B cell (primary cell): ENCODE data around the gene ARFGAP1. TPM values are rescaled to one million over a fixed set of nuclear protein-coding genes. Genes with fewer than 3 reads are reported as not detected.
A peak's percentile ranks its signal among the peaks of the same experiment; 100 is the strongest.

Source experiments
- ATAC-seq: fragments of 200-7000 bp; cut with Tn5 transposase; one replicate; pipeline ENCODE4 v1.10.0; 2021; ENCODE audit warnings: low read depth, mild to moderate bottlenecking, moderate number of reproducible peaks, moderate library complexity
- CTCF ChIA-PET: fragments of 350-600 bp; sonication (Branson Sonifier 250); formaldehyde crosslinking; loops from one replicate; lab custom pipeline; 2021; ENCODE audit warnings: antibody characterized with exemption, inconsistent platforms; lab: Charles Lee
- POLR2A ChIA-PET: fragments of 350-600 bp; sonication (Branson Sonifier 250); formaldehyde crosslinking; loops from one replicate; lab custom pipeline; 2021; ENCODE audit warnings: antibody characterized with exemption; lab: Charles Lee
- DNase-seq: peaks from one replicate; pipeline ENCODE4 v3.0.0; 2013
- H2AFZ ChIP-seq: 2 replicates; pipeline ENCODE4 v1.6.1; 2012; ENCODE audit warnings: mild to moderate bottlenecking, low read depth, low read length; ENCODE audit not compliant: insufficient read depth, poor library complexity, severe bottlenecking
- H3K27ac ChIP-seq, 2 donors: 1 replicate in 1 of 2; 2 replicates in 1 of 2; pipeline ENCODE4 v1.5.1; 2012 to 2013; ENCODE audit warnings: low read length in 2 of 2, mild to moderate bottlenecking in 2 of 2, moderate library complexity in 1 of 2
- H3K27me3 ChIP-seq, 4 experiments: fragments of 200-600 bp in 1 of 4; sonication (generic) in 1 of 4; replicated peaks in 1 of 4; 1 replicate in 2 of 4; 2 replicates in 2 of 4; pipeline versions ENCODE4 v1.6.1 to v1.7.0; 2013 to 2016; ENCODE audit warnings: low read length in 3 of 4, mild to moderate bottlenecking in 2 of 4, mixed read lengths in 1 of 4, moderate library complexity in 1 of 4; ENCODE audit not compliant: insufficient read depth in 4 of 4, control insufficient read depth in 3 of 4; ENCODE audit errors: control extremely low read depth in 1 of 4
- H3K36me3 ChIP-seq, 2 experiments: replicated peaks in 1 of 2; 1 replicate in 1 of 2; 2 replicates in 1 of 2; pipeline versions ENCODE4 v1.6.1 to v1.7.1; 2013; ENCODE audit warnings: low read length in 1 of 2; ENCODE audit not compliant: insufficient read depth in 2 of 2, control insufficient read depth in 1 of 2; ENCODE audit errors: control extremely low read depth in 1 of 2, extremely low read depth in 1 of 2
- H3K4me1 ChIP-seq, 2 donors: fragments of 200-600 bp in 1 of 2; sonication (generic) in 1 of 2; 1 replicate in 1 of 2; 2 replicates in 1 of 2; pipeline versions ENCODE4 v1.5.1 to v1.6.1; 2013 to 2017; ENCODE audit warnings: low read length in 2 of 2; ENCODE audit not compliant: control insufficient read depth in 2 of 2, insufficient read depth in 2 of 2
- H3K4me2 ChIP-seq: replicated peaks from 2 replicates; pipeline ENCODE3; 2012; ENCODE audit warnings: mild to moderate bottlenecking, low read depth, low read length; ENCODE audit not compliant: poor library complexity, severe bottlenecking
- H3K4me3 ChIP-seq, 5 experiments: fragments of 200-600 bp in 1 of 5; sonication (generic) in 1 of 5; 1 replicate in 3 of 5; 2 replicates in 2 of 5; pipeline versions ENCODE4 v1.5.1 to v1.7.0; 2011 to 2016; ENCODE audit warnings: low read length in 4 of 5, mild to moderate bottlenecking in 4 of 5, low read depth in 2 of 5, control low read depth in 1 of 5, moderate library complexity in 1 of 5; ENCODE audit not compliant: insufficient read depth in 1 of 5; ENCODE audit errors: control extremely low read depth in 1 of 5, extremely low read depth in 1 of 5
- H3K79me2 ChIP-seq: fragments of 200-600 bp; sonication (generic); one replicate; pipeline ENCODE4 v1.6.0; 2016; ENCODE audit warnings: low read length; ENCODE audit not compliant: control insufficient read depth, insufficient read depth
- H3K9ac ChIP-seq: fragments of 200-600 bp; sonication (generic); 2 replicates; pipeline ENCODE4 v1.6.1; 2017; ENCODE audit warnings: mild to moderate bottlenecking, low read length, moderate library complexity
- H3K9me3 ChIP-seq, 3 donors: one replicate each; pipeline versions ENCODE4 v1.6.1 to v1.7.1; 2013; ENCODE audit warnings: low read length in 2 of 3; ENCODE audit not compliant: control insufficient read depth in 2 of 3, insufficient read depth in 1 of 3; ENCODE audit errors: control extremely low read depth in 1 of 3
- H4K20me1 ChIP-seq: 2 replicates; pipeline ENCODE4 v1.6.0; 2012; ENCODE audit warnings: mild to moderate bottlenecking, low read length; ENCODE audit not compliant: insufficient read depth, control insufficient read depth, poor library complexity, severe bottlenecking
- H3K27ac Mint-ChIP-seq: one replicate; pipeline ENCODE4 v1.8.0; 2021; ENCODE audit warnings: mixed read lengths
- H3K27me3 Mint-ChIP-seq: one replicate; pipeline ENCODE4 v1.8.0; 2021; ENCODE audit warnings: mixed read lengths
- H3K4me1 Mint-ChIP-seq: one replicate; pipeline ENCODE4 v1.8.0; 2021; ENCODE audit warnings: mixed read lengths
- H3K4me3 Mint-ChIP-seq: one replicate; pipeline ENCODE4 v1.8.0; 2021; ENCODE audit warnings: mixed read lengths
- H3K9me3 Mint-ChIP-seq: one replicate; pipeline ENCODE4 v1.8.0; 2022; ENCODE audit warnings: mixed read lengths; ENCODE audit not compliant: insufficient read depth
- EZH2 ChIP-seq: IDR thresholded peaks from 2 replicates; pipeline ENCODE4 v1.6.1; 2012; ENCODE audit warnings: borderline replicate concordance, low read depth, mild to moderate bottlenecking, moderate library complexity, low read length; ENCODE audit not compliant: insufficient read depth, poor library complexity, severe bottlenecking
- WGBS: methylation state at CpG from one replicate; pipeline ENCODE4 v1.1.5; 2013; ENCODE audit warnings: missing lambda C conversion rate; ENCODE audit not compliant: insufficient coverage; 5-methylcytosine and 5-hydroxymethylcytosine counted together
- intact Hi-C: fragments of 100-400 bp; cut with micrococcal nuclease; formaldehyde crosslinking; loops from one replicate; pipeline ENCODE4 v1.10.0; 2022
- polyA plus RNA-seq: library from polyadenylated mRNA; depleted of rRNA; stranded (reverse); fragments of >200 nt; gene quantifications from 2 replicates; pipeline ENCODE4 v1.2.3, GENCODE V29; 2012
- total RNA-seq, 2 donors: library from RNA; stranded (reverse); fragments of 120-200 nt in 1 of 2; gene quantifications; 1 replicate in 1 of 2; 2 replicates in 1 of 2; pipeline versions ENCODE4 v1.2.3 to v1.2.4, GENCODE V29; 2013 to 2022
- TF ChIP-seq, protein P1 (sequence below): fragments of 200-600 bp; IDR thresholded peaks from one replicate; pipeline ENCODE4 v1.8.0; 2022; ENCODE audit warnings: antibody characterized with exemption, mild to moderate bottlenecking

ARFGAP1 gene
- total and polyA plus RNA-seq, 2 donors (not counting 1 experiment from before 2014, with no cell fraction given) = 83.2 to 99.4 TPM

DNA sequence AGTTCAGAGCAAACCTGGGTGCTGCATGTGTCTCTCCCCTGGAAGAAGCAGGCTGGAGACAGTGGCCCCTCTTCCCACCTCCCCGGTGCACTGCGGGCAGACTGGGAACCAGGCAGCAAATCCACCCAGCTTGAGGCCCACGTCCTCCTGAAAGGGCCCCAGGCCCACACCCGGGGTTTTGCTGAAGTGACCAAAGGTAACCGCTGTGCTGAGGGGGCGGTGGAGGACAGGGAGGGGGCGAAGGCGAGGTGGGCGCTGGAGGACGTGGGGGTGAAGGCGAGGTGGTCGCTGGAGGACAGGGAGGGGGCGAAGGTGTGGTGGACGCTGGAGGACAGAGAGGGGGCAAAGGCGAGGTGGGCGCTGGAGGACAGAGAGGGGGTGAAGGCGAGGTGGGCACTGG lies 38.7 kb upstream of the ARFGAP1 start:
- no peak overlapping the region for H3K9ac ChIP-seq
- peaks cover 3% of the 10 kb centered on the region for H3K4me1 Mint-ChIP-seq
- no peak for DNase-seq
- 88% methylated on average over 14 of the region's 17 CpGs for WGBS
- H3K9me3 ChIP-seq = peaks cover 0 to 13% (median 0%) of the 10 kb centered on the region in 3 donors
- no peak overlapping the region for H3K4me3 Mint-ChIP-seq
- no peaks in the 10 kb centered on the region for H4K20me1 ChIP-seq
- H3K4me3 ChIP-seq = no peak overlapping the region
- no peak overlapping the region for H3K27ac ChIP-seq
- CTCF ChIA-PET = interaction anchor here (4.7 kb wide), 1 partner anchor 10 kb away, joined by 35 read pairs; no protein-coding TSS in a partner anchor
- no peaks in the 10 kb centered on the region for H3K9me3 Mint-ChIP-seq
- no peak overlapping the region for H3K27ac Mint-ChIP-seq
- ATAC-seq = no peak
- no peak overlapping the region for H3K4me2 ChIP-seq
- TF ChIP-seq EZH2 = no peak
- H3K79me2 ChIP-seq = no peaks in the 10 kb centered on the region
- H3K27me3 Mint-ChIP-seq = peaks cover 39% of the 10 kb centered on the region
- intact Hi-C loops = no loop called here
- peaks cover 0 to 48% (median 13%) of the 10 kb centered on the region in 4 experiments for H3K27me3 ChIP-seq
- no peaks in the 10 kb centered on the region for H3K36me3 ChIP-seq
- no peak overlapping the region for H2AFZ ChIP-seq
- POLR2A ChIA-PET = no interaction called here
- H3K4me1 ChIP-seq = peaks cover 0 to 4% of the 10 kb centered on the region in 2 donors

DNA sequence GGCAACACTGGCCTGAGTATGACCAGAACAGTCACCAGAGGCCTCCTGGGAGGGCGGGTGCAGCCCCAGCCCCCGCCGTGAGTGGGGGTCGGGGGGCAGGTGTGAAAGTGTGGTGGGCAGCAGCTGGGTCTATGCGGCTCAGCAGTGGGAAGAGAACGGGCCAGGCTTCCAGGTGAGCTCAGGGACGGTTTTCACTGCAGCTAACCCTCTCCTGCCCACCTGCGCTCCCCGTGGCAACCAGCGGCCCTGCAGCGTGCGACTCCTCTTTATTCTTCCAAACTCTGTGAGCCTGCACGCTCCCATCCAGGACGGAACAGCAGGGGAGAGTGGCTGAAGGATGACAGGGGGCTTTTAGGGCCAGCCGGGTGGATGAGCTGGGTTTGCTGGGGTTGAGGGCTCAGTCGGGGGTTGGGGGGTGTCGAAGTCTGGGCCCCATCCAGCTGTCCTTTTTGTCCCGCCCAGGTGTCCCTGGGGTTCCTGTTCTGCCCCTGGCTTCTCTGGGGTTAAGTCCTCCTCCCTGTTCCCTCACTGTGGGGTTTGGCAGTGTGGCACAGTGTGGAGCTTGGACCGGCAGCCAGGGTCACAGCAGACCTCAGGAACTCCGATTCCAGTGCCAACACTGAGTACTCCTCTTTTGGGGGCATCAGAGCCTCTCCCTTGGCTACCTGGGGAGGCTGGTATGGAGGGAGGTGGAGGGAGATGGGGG lies 37.8 kb upstream of the ARFGAP1 start:
- no peak for TF ChIP-seq EZH2
- TF ChIP-seq, protein P1, sequence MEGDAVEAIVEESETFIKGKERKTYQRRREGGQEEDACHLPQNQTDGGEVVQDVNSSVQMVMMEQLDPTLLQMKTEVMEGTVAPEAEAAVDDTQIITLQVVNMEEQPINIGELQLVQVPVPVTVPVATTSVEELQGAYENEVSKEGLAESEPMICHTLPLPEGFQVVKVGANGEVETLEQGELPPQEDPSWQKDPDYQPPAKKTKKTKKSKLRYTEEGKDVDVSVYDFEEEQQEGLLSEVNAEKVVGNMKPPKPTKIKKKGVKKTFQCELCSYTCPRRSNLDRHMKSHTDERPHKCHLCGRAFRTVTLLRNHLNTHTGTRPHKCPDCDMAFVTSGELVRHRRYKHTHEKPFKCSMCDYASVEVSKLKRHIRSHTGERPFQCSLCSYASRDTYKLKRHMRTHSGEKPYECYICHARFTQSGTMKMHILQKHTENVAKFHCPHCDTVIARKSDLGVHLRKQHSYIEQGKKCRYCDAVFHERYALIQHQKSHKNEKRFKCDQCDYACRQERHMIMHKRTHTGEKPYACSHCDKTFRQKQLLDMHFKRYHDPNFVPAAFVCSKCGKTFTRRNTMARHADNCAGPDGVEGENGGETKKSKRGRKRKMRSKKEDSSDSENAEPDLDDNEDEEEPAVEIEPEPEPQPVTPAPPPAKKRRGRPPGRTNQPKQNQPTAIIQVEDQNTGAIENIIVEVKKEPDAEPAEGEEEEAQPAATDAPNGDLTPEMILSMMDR = peak; percentile 21
- Histone ChIP-seq H4K20me1 (no peaks in the 10 kb centered on the region), H3K27me3 (peaks cover 0 to 39% (median 13%) of the 10 kb centered on the region in 4 experiments), H3K79me2 (no peaks in the 10 kb centered on the region), H3K4me2 (no peak overlapping the region), H3K27ac (no peak overlapping the region), H3K9me3 (peaks cover 0 to 13% (median 0%) of the 10 kb centered on the region in 3 donors), H3K4me3 (no peak overlapping the region), H3K9ac (no peak overlapping the region), H2AFZ (no peak overlapping the region), H3K36me3 (no peaks in the 10 kb centered on the region), H3K4me1 (peaks cover 0 to 4% of the 10 kb centered on the region in 2 donors)
- POLR2A ChIA-PET = no interaction called here
- Mint-ChIP-seq H3K27me3 (peaks cover 30% of the 10 kb centered on the region), H3K27ac (peak overlapping the region; percentile 10), H3K4me1 (peaks cover 3% of the 10 kb centered on the region), H3K9me3 (no peaks in the 10 kb centered on the region), H3K4me3 (no peak overlapping the region)
- DNase-seq (no peak), ATAC-seq (peak; percentile 36)
- WGBS = 18% methylated on average over 14 of the region's 20 CpGs
- intact Hi-C loops = no loop called here
- CTCF ChIA-PET = interaction anchor here (1.8 to 4.7 kb wide), 2 partner anchors 11 to 147 kb away, joined by 4 to 35 read pairs; no protein-coding TSS in a partner anchor
